Skin of body (tissue), 2 donors: Measurements from ENCODE around the gene REM2. TPM values are rescaled to one million over a fixed set of nuclear protein-coding genes. Genes with fewer than 3 reads are reported as not detected.
A peak's percentile ranks its signal among the peaks of the same experiment; 100 is the strongest.

Source experiments
- DNase-seq: peaks from one replicate; lab custom pipeline; 2025; lab: John Stamatoyannopoulos, UW
- total RNA-seq: library from RNA; depleted of rRNA; stranded (reverse); fragments of >200 nt; gene quantifications from one replicate; pipeline ENCODE4 v1.2.3, GENCODE V29; 2014

The REM2 gene
- not detected for total RNA-seq

- no peak for DNase-seq
These were observed at the start of gene REM2 for GRCh38 chr14:22883173-22883976. REM2 (plus strand) TSS chr14:22883222; CDS start chr14:22883288, 66 bp downstream.

- no peak for DNase-seq
These were observed 47.5 kb upstream of the REM2 start for GRCh38 chr14:22835505-22835904.

- peak; percentile 89 for DNase-seq
These were observed 46.5 kb upstream of the REM2 start, which contains the start of gene MMP14 for GRCh38 chr14:22836301-22837113. MMP14 (plus strand) TSS chr14:22836585; CDS start chr14:22836818, 233 bp downstream.

- peak; percentile 29 for DNase-seq
These were observed 45.8 kb upstream of the REM2 start for GRCh38 chr14:22837114-22837749.

- peak; percentile 37 for DNase-seq
These were observed 45.1 kb upstream of the REM2 start for GRCh38 chr14:22837750-22838538.

GRCh38 chr14:22838631-22839041 lies 44.4 kb upstream of the REM2 start:
- DNase-seq = no peak

GRCh38 chr14:22839159-22839779 lies 43.8 kb upstream of the REM2 start:
- DNase-seq = no peak

GRCh38 chr14:22841311-22841710 lies 41.7 kb upstream of the REM2 start:
- no peak for DNase-seq

GRCh38 chr14:22841769-22842168 lies 41.3 kb upstream of the REM2 start:
- DNase-seq = no peak

GRCh38 chr14:22842211-22843122 lies 40.6 kb upstream of the REM2 start:
- no peak for DNase-seq

- no peak for DNase-seq
These were observed 39.7 kb upstream of the REM2 start for GRCh38 chr14:22843123-22843925.

GRCh38 chr14:22844221-22845102 lies 38.6 kb upstream of the REM2 start:
- DNase-seq = no peak

GRCh38 chr14:22845103-22845394 lies 38.0 kb upstream of the REM2 start:
- no peak for DNase-seq

- DNase-seq = no peak
These were observed 37.0 kb upstream of the REM2 start for GRCh38 chr14:22845821-22846625.

- no peak for DNase-seq
These were observed 36.2 kb upstream of the REM2 start for GRCh38 chr14:22846811-22847307.

GRCh38 chr14:22847661-22848341 lies 35.2 kb upstream of the REM2 start:
- DNase-seq = peak; percentile 78
